K562 (cell line): ENCODE results near the gene GPSM3. TPM values are rescaled to one million over a fixed set of nuclear protein-coding genes. Genes with fewer than 3 reads are reported as not detected.

Source experiments
- ATAC-seq: fragments of 200-7000 bp; cut with Tn5 transposase; 3 replicates; pipeline ENCODE4 v1.9.1; 2020; ENCODE audit warnings: moderate library complexity
- BruUV-seq: library from RNA; stranded (reverse); fragments of 400-500 nt; replicated peaks from 2 replicates; lab custom pipeline; 2021; lab: Mats Ljungman, UMichigan
- CTCF ChIA-PET: fragments of 300-600 bp; formaldehyde crosslinking; extraction: SDS; loops from one replicate; lab custom pipeline; 2021; ENCODE audit warnings: low intra/inter-chr PET ratio; lab: Yijun Ruan, JAX
- POLR2A ChIA-PET: fragments of 300-600, 350-650 bp; sonication (Branson Sonifier 250); formaldehyde crosslinking; extraction: SDS; loops from one replicate; lab custom pipeline; 2021; ENCODE audit warnings: antibody characterized with exemption, inconsistent platforms; lab: Yijun Ruan, JAX
- DNase-seq, 4 experiments: peaks; one replicate each; pipeline versions ENCODE4 v3.0.0 to v3.0.0-alpha.2; 2011 to 2018; ENCODE audit warnings: low spot score in 3 of 4, mixed read lengths in 3 of 4; ENCODE audit errors: extremely low read depth in 1 of 4
- FAIRE-seq: peaks from 2 replicates; lab custom pipeline; 2011; peaks lifted over from hg19 to GRCh38; lab: Jason Lieb, UNC
- H2AFZ ChIP-seq: 2 replicates; pipeline ENCODE4 v1.6.0; 2011; ENCODE audit warnings: low read depth, low read length, control low read depth, inconsistent platforms
- H3K27ac ChIP-seq: fragments of 200-600 bp; 3 replicates; pipeline ENCODE4 v1.8.0; 2011; ENCODE audit warnings: low read depth, mild to moderate bottlenecking, control low read depth, inconsistent platforms, low read length, moderate library complexity, mixed read lengths; ENCODE audit errors: extremely low read depth
- H3K27me3 ChIP-seq, 2 experiments: fragments of 300-600 bp in 1 of 2; 2 replicates in 1 of 2; 3 replicates in 1 of 2; pipeline versions ENCODE4 v1.6.0 to v1.8.0; 2011; ENCODE audit warnings: inconsistent platforms in 2 of 2, low read length in 2 of 2, mild to moderate bottlenecking in 1 of 2, mixed read lengths in 1 of 2, moderate library complexity in 1 of 2; ENCODE audit not compliant: control insufficient read depth in 2 of 2, insufficient read depth in 2 of 2
- H3K36me3 ChIP-seq: fragments of 300-600 bp; 3 replicates; pipeline ENCODE4 v1.8.0; 2011; ENCODE audit warnings: mild to moderate bottlenecking, low read length, inconsistent platforms; ENCODE audit not compliant: control insufficient read depth, insufficient read depth
- H3K4me1 ChIP-seq, 2 experiments: fragments of 200-600 bp in 1 of 2; replicated peaks in 1 of 2; 2 replicates in 1 of 2; 3 replicates in 1 of 2; pipeline versions ENCODE4 v1.5.1 to v1.8.0; 2011; ENCODE audit warnings: inconsistent platforms in 2 of 2, low read length in 2 of 2, mild to moderate bottlenecking in 1 of 2, mixed read lengths in 1 of 2, moderate library complexity in 1 of 2; ENCODE audit not compliant: control insufficient read depth in 2 of 2, insufficient read depth in 2 of 2
- H3K4me2 ChIP-seq: 2 replicates; pipeline ENCODE4 v1.6.1; 2011; ENCODE audit warnings: low read length, control low read depth, inconsistent platforms, mixed read lengths; ENCODE audit not compliant: insufficient read depth
- H3K4me3 ChIP-seq: fragments of 200-600 bp; sonication (generic), shearing (Covaris generic); 2 replicates; pipeline ENCODE4 v1.5.1; 2016; ENCODE audit warnings: control low read depth, inconsistent platforms
- H3K79me2 ChIP-seq: fragments of 200-600 bp; 3 replicates; pipeline ENCODE4 v1.8.0; 2011; ENCODE audit warnings: low read length, inconsistent platforms; ENCODE audit not compliant: control insufficient read depth, insufficient read depth
- H3K9ac ChIP-seq, 2 experiments: 2 replicates each; pipeline versions ENCODE4 v1.6.0 to v1.6.1; 2011; ENCODE audit warnings: low read depth in 2 of 2, low read length in 2 of 2, control low read depth in 1 of 2, inconsistent platforms in 1 of 2, mild to moderate bottlenecking in 1 of 2, mixed read lengths in 1 of 2; ENCODE audit not compliant: insufficient read depth in 1 of 2
- H3K9me1 ChIP-seq: one replicate; pipeline ENCODE4 v1.6.0; 2011; ENCODE audit warnings: inconsistent platforms, mild to moderate bottlenecking, low read length, moderate library complexity; ENCODE audit not compliant: control insufficient read depth, insufficient read depth
- H3K9me3 ChIP-seq: replicated peaks from 2 replicates; pipeline ENCODE4 v1.5.1; 2011; ENCODE audit warnings: low read depth, low read length, inconsistent platforms; ENCODE audit not compliant: control insufficient read depth, insufficient read depth
- H4K20me1 ChIP-seq: replicated peaks from 2 replicates; pipeline ENCODE4 v1.6.1; 2011; ENCODE audit warnings: low read length, inconsistent platforms, mixed read lengths; ENCODE audit not compliant: control insufficient read depth, insufficient read depth
- ATF6 ChIP-seq: sonication (generic); formaldehyde crosslinking; IDR thresholded peaks from 2 replicates; pipeline ENCODE4 v1.4.0; 2020; ENCODE audit warnings: mild to moderate bottlenecking, missing genetic modification reagents
- CBX5 ChIP-seq: IDR thresholded peaks from 2 replicates; pipeline ENCODE4 v1.6.1; 2014; ENCODE audit warnings: low read depth, borderline replicate concordance
- CCNT2 ChIP-seq: IDR thresholded peaks from 2 replicates; pipeline ENCODE4 v1.6.1; 2011; ENCODE audit warnings: borderline replicate concordance, low read depth, mild to moderate bottlenecking, moderate library complexity, mixed read lengths, low read length; ENCODE audit not compliant: insufficient read length; ENCODE audit errors: extremely low read depth
- E2F6 ChIP-seq, 2 experiments: IDR thresholded peaks; 2 replicates each; pipeline ENCODE4 v1.6.1; 2011; ENCODE audit warnings: borderline replicate concordance in 1 of 2, control low read depth in 1 of 2, low read depth in 1 of 2, low read length in 1 of 2, mild to moderate bottlenecking in 1 of 2, mixed read lengths in 1 of 2, moderate library complexity in 1 of 2; ENCODE audit not compliant: insufficient read depth in 1 of 2, insufficient read length in 1 of 2, poor library complexity in 1 of 2, severe bottlenecking in 1 of 2; ENCODE audit errors: extremely low read depth in 1 of 2
- MED1 ChIP-seq: sonication (generic); formaldehyde crosslinking; IDR thresholded peaks from 2 replicates; pipeline ENCODE4 v1.8.1; 2023; ENCODE audit warnings: missing genetic modification reagents, borderline replicate concordance
- PHF20 ChIP-seq: fragments of 450-650 bp; IDR thresholded peaks from 2 replicates; pipeline ENCODE4 v1.6.1; 2018; ENCODE audit not compliant: partially characterized antibody
- PRPF4 ChIP-seq: fragments of 200-400 bp; formaldehyde crosslinking; IDR thresholded peaks from one replicate; pipeline ENCODE4 v1.6.1; 2017; ENCODE audit warnings: low read length, low read depth, mild to moderate bottlenecking; ENCODE audit not compliant: insufficient read depth, poor library complexity, severe bottlenecking
- RFX5 ChIP-seq: IDR thresholded peaks from 2 replicates; pipeline ENCODE4 v1.6.1; 2011; ENCODE audit warnings: low read depth, mild to moderate bottlenecking, improper control_type of control experiment, low read length
- RHOXF2B ChIP-seq: fragments of 250-450 bp; sonication (Bioruptor Pico); conservative IDR thresholded peaks from 2 replicates; pipeline ENCODE4 v1.5.1; 2021
- SMAD2 ChIP-seq: fragments of 150-350 bp; IDR thresholded peaks from 2 replicates; pipeline ENCODE4 v1.6.1; 2014; ENCODE audit warnings: low read depth, mild to moderate bottlenecking, low read length
- SMAD3 ChIP-seq: fragments of 450-650 bp; formaldehyde crosslinking; conservative IDR thresholded peaks from 2 replicates; pipeline ENCODE4 v1.4.0; 2020; ENCODE audit warnings: mild to moderate bottlenecking
- SNAPC5 ChIP-seq: fragments of 250-450 bp; sonication (Bioruptor Pico); IDR thresholded peaks from 2 replicates; pipeline ENCODE4 v1.8.0; 2021; ENCODE audit warnings: moderate library complexity, mild to moderate bottlenecking, inconsistent platforms
- STAG1 ChIP-seq: sonication (generic); formaldehyde crosslinking; IDR thresholded peaks from 2 replicates; pipeline ENCODE4 v1.5.0; 2020; ENCODE audit warnings: missing genetic modification reagents, borderline replicate concordance
- USF1 ChIP-seq: sonication (generic); formaldehyde crosslinking; IDR thresholded peaks from 2 replicates; pipeline ENCODE4 v1.9.0; 2022; ENCODE audit warnings: mild to moderate bottlenecking, missing genetic modification reagents
- WHSC1 ChIP-seq: IDR thresholded peaks from one replicate; pipeline ENCODE4 v1.6.1; 2012; ENCODE audit warnings: low read length, control low read depth, inconsistent platforms
- ZKSCAN1 ChIP-seq: fragments of 150-350 bp; IDR thresholded peaks from 2 replicates; pipeline ENCODE4 v1.6.1; 2016; ENCODE audit warnings: low read depth, low read length
- ZNF449 ChIP-seq: fragments of 250-450 bp; sonication (Bioruptor Pico); IDR thresholded peaks from 2 replicates; pipeline ENCODE4 v1.8.0; 2022; ENCODE audit warnings: moderate library complexity, mild to moderate bottlenecking, inconsistent platforms
- ZNF75A ChIP-seq: fragments of 450-650 bp; formaldehyde crosslinking; IDR thresholded peaks from 2 replicates; pipeline ENCODE4 v1.4.0; 2020; ENCODE audit warnings: mild to moderate bottlenecking
- WGBS: fragments of 100-300 bp; shearing (Covaris generic); methylation state at CpG from one replicate; pipeline ENCODE4 v1.1.6; 2016; ENCODE audit warnings: low coverage, mixed read lengths; ENCODE audit not compliant: insufficient coverage; ENCODE audit errors: missing lambda C conversion rate; 5-methylcytosine and 5-hydroxymethylcytosine counted together
- in situ Hi-C: fragments of 300-500 bp; cut with MboI; formaldehyde crosslinking; loops from 4 replicates; pipeline ENCODE4 v1.15.0; 2018; ENCODE audit warnings: inconsistent platforms, mixed read lengths
- intact Hi-C: fragments of 100-400 bp; cut with micrococcal nuclease; formaldehyde crosslinking; loops from 2 replicates; pipeline ENCODE4 v1.14.2; 2022
- polyA plus RNA-seq, 8 experiments: library from polyadenylated mRNA; depleted of rRNA in 4 of 8; stranded (reverse) in 5 of 8; unstranded in 3 of 8; fragments of >200 nt; fragmentation: Nextera tagmentation in 2 of 8; fragmentation: Illumina TruSeq in 1 of 8; extraction: Ambion mirVana in 2 of 8; extraction: Trizol in 1 of 8; gene quantifications; 2 replicates each; pipeline versions ENCODE4 v1.2.1 to v1.2.3, GENCODE V29; 2011 to 2014; ENCODE audit warnings: inconsistent platforms in 1 of 8, missing spikeins in 1 of 8
- total RNA-seq, 7 experiments: library from RNA; depleted of rRNA in 6 of 7; stranded (reverse); fragments of >200 nt in 6 of 7; fragmentation: Illumina TruSeq in 2 of 7; extraction: Trizol in 2 of 7; gene quantifications; 2 replicates each; pipeline versions ENCODE4 v1.2.1 to v1.2.3, GENCODE V29; 2011 to 2021; ENCODE audit warnings: low replicate concordance in 1 of 7

Gene GPSM3
- total and polyA plus RNA-seq, 9 of the 15 experiments (the other 6 are each of a cell fraction or from before 2014, with no cell fraction given), result 5.3 to 42.6 (median 24.4) TPM

GRCh38 chr6:32202186-32202585, 9.7 kb upstream of the GPSM3 start:
- H3K9ac ChIP-seq, result peak overlapping the region in 1 of 2 experiments; percentile 43; a peak in 2 of 4 replicates
- H2AFZ ChIP-seq, result no peak overlapping the region; the same call in 1 of the 2 replicates
- intact Hi-C loops (no loop called here), in situ Hi-C loops (no loop called here)
- DNase-seq, result no peak
- H3K36me3 ChIP-seq, result no peaks in the 10 kb centered on the region
- CTCF ChIA-PET, result interaction anchor here (0.6 kb wide), 1 partner anchor 34 kb away, joined by 3 read pairs; no protein-coding TSS in a partner anchor
- H4K20me1 ChIP-seq, result no peaks in the 10 kb centered on the region
- H3K27ac ChIP-seq, result no peak overlapping the region
- peaks cover 7 to 24% of the 10 kb centered on the region in 2 experiments for H3K4me1 ChIP-seq
- no peaks in the 10 kb centered on the region for H3K9me1 ChIP-seq
- BruUV-seq, result no TSS peak
- TF ChIP-seq SMAD3 (no peak), SMAD2 (no peak), ZNF449 (no peak), PHF20 (no peak), STAG1 (CRISPR knock-in tag) (no peak), SNAPC5 (CRISPR knock-in tag) (no peak), CBX5 (no peak), PRPF4 (no peak), USF1 (no peak), CCNT2 (no peak), MED1 (CRISPR knock-in tag) (no peak), RHOXF2B (CRISPR knock-in tag) (no peak), E2F6 (IDR thresholded peaks at IDR 0.05; ENCODE audit: borderline replicate concordance in 1 of 2, extremely low read depth in 1 of 2, insufficient read depth in 1 of 2, insufficient read length in 1 of 2, low read depth in 1 of 2, low read length in 1 of 2, poor library complexity in 1 of 2, severe bottlenecking in 1 of 2) (no peak), WHSC1 (no peak), ZNF75A (no peak), RFX5 (no peak), ATF6 (CRISPR knock-in tag) (no peak), ZKSCAN1 (no peak)
- TF ChIP-seq, all 486 proteins: peak for 0
- Histone ChIP-seq H3K4me2 (no peak overlapping the region), H3K27me3 (peaks cover 10 to 12% of the 10 kb centered on the region in 2 experiments; a peak in 4 of 5 replicates), H3K9me3 (no peaks in the 10 kb centered on the region), H3K79me2 (no peaks in the 10 kb centered on the region), H3K4me3 (no peak overlapping the region)
- FAIRE-seq (no peak), ATAC-seq (no peak)
- POLR2A ChIA-PET, result interaction anchor here (1.8 kb wide), 1 partner anchor 12 kb away, joined by 10 read pairs; the partner anchor contains the start of gene PBX2
- 19% methylated on average over 9 of the region's 9 CpGs for WGBS
